GM21360 (cell line): ENCODE results near the gene ANKRD9.

Source experiments
- ATAC-seq: cut with Tn5 transposase; IDR thresholded peaks from one replicate; pipeline ENCODE4 v1.9.1; 2021; ENCODE audit warnings: mild to moderate bottlenecking, moderate library complexity; ENCODE audit not compliant: unreplicated experiment

Gene ANKRD9

DNA sequence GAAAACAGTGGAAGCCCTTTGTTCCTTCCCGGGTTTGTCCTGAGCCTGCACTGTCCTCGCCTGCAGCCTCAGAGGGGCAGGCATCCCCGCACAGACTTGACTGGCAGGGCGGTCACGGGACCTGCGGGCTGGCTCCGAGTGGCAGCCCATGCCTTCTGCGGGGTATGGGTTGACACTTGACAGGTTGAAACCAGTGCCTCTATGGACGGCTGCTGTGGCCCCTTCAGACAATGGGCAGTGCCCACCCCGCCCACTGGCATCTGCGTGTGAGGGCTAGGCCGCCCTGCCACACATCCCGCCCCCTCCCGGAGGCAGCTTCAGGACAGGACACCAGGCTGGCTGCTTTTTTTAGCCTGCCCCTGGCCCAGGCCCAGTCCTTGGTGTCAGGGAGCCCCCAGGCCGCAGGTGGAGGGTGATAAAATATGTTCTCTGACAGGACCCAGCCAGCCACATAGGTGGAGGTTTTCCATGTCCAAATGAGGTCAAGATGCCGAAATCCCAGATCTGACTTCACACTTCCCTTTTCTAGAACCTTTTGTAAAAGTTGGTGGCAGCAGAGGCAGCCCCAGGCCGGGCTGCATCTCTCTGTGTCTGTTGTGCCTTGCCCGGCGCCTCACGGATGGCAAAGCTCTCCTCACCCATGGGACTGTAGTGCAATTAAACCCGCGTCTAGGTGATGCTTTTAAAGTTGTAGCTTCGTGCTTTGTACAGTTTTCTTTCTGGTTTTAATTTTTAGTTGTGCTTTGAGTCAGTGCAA, 10.0 kb downstream of the ANKRD9 start:
- no peak for ATAC-seq

DNA sequence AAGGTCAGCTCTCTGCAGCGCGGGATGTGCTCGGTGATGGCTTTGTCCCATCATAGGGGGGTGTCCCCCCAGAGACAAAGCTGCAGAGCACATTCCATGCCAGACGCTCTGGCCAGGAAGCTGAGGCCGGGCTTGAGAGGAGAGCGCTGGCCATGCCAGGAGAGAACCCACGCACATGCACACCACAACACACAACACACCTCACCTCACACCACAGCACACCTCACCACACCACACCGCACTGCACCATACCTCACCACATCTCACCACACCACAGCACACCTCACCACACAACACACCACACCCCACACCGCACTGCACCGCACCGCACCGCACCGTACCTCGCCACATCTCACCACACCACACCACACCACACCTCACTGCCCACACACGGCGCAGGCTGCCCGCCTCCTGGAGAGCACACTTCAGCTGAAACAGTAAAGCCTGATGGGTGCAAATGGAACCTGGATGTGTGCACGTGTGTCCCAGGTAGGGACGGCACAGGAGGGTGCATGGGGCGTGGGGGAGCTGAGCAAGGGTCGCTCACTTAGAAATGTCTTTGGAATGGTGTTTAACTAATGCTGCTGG, 10.8 kb downstream of the ANKRD9 start:
- no peak for ATAC-seq

DNA sequence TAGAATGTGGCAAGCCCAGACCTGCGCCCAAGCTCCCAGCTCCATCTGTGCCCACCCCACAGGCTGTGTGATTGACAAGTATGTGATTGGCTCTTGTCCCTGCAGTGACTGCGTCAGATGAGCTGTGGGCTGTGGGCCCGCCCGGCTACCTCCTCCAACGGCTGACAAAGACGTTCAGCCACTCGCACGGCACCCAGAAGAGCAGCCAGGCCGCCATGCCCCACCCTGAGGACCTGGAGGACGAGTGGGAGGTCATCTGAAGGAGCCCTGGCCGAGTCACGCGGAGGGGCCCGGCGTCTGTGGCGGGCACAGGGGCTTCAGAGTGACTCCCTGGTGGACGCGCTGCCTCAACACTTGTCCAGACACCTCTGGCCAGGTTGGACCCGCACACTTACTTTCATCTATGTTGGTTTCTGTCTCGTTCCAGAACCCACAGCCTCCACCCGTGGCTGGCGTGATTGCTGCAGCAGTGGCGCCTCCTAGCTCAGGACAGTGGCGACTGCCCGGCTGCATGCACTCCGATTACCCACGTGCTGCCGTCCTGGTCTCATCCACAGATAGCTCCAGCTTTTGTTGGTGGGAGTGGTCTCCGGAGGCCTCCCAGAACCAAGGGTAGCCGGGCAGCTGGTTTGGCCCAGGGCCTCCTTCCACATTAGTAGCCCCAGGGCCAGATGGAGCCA, 11.4 kb downstream of the ANKRD9 start:
- ATAC-seq = no peak

DNA sequence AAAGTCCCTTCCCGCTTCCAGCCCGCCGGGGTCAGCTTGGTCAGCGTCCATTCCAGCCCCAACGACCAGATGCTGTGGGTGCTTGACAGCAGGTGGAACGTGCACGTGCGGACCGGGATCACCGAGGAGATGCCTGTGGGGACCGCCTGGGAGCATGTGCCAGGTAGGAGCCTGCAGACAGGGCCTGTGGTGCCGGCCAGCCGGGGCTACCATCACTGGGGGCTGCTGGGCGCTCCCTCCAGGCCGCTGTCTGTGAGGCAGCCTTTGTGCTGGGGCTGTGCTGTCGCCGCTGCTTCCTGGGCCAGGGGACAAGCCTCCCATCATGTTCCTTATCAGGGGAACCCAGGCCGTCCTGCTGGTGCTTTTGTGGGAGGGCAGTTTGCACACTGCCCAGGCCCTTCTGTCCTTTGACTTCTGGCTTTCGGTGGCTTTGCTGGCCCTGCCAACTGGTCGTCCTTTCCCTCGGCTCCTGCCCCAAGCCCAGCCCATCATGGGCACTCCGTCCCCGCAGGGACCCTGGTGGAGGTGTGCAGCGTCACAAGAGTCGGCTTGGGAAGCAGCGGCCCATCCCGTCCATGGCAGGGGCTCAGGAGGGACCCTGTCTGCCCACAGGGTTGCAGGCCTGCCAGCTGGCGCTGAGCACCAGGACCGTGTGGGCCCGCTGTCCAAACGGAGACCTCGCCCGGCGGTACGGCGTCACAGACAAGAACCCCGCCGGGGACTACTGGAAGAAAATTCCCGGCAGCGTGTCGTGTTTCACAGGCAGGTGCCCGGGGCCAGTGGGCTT, 12.4 kb downstream of the ANKRD9 start:
- no peak for ATAC-seq

GRCh38 chr14:102496331-102496691, 13.3 kb downstream of the ANKRD9 start:
- no peak for ATAC-seq

DNA sequence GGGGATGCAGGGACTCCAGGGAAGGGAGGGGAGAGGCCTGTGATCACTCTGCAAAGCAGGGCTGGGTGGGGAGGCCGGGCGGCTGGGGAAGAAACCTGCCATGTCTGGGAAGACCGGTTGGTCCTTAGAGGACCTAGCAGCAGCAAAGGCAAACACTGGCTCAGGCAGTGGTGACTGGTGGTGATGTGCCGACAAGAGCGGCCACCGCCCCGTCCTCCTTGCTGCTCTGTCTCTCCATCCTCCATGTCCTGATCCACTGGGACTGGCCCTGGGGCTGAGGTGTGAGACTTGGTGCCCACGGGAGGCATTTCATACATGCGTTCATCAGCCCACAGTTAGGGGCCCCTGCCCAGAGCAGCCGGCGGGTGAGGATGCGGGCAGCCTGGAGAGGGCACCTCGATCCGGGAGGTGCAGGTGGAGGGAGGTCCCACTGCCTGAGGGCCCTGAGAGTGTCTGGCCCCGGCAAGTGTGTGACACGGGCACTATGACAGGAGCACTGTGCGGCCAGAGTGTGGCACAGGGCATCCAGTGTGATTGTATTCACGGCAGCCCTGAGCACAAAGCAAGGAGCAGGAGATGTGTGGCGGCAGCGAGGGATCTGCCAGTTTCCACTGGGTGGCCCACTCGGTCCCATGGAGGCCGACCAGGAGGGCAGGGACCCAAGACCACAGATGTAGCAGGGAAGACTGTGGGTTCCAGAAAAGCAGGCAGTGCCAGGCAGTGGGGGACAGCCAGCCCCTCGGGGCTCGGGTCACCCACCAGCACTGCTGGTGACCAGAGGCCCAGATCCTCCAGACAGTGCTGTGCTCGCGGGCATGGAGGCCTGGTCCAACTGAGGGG, 13.9 kb downstream of the ANKRD9 start:
- ATAC-seq = no peak

DNA sequence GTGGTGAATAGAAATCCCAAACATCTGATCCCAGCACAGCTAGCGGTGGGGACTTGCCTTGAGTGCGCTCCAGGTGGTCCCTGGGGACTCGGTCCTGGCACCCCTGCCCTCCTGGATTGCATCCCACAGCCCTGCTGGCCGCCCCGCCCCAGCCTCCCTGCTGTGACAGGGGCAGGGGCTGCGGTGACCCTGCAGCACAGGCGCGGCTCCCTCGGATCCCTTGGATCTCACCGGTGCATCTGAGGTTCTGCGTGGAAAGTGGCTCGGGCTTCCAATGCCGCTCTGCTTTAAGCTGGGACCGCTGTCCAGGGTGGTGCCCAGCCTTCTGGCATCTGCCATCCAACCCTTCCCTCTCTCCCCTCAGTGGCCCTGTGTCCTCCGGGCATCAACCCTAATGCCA, 16.0 kb downstream of the ANKRD9 start:
- ATAC-seq = no peak

- no peak for ATAC-seq
Measured at GRCh38 chr14:102493096-102493495, 16.5 kb downstream of the ANKRD9 start.

DNA sequence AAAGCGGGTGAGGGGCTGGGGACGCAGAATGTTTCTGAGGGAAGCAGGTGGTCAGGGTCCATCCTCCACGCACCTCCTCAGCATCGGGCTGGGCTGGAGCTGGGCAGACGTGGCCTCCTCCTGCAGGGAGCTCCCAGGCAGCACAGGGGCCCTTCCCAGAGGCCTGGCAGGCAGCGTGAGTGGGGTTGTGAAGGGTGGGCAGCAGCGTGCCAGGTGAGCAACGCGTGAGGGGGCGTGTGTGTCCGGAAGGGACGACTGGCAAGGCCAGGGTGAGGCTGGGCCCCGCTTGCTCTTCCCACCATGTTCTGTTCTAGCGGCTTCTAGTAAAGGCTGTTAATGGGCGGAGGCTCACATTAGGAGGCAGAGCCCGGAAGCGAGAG, 17.1 kb downstream of the ANKRD9 start:
- ATAC-seq = no peak

- ATAC-seq = no peak
Measured at GRCh38 chr14:102491786-102492530, 17.6 kb downstream of the ANKRD9 start.

DNA sequence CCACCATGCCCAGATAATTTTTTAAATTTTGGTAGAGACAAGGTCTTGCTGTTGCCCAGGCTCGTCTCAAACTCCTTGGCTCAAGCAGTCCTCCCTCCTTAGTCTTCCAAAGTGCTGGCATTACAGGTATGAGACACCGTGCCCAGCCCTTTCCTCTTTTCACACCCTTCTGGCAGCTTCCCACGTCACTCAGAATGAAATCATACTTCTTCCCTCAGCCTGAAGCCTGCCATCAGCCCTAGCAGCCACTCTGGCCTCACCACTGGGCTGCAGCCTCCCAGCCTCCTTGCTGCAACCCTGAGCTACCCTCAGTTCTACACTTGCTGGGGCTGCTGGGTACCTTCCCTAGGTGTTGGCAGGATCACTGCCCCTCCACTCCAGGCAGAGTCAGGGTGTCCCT, 18.2 kb downstream of the ANKRD9 start:
- ATAC-seq = no peak

DNA sequence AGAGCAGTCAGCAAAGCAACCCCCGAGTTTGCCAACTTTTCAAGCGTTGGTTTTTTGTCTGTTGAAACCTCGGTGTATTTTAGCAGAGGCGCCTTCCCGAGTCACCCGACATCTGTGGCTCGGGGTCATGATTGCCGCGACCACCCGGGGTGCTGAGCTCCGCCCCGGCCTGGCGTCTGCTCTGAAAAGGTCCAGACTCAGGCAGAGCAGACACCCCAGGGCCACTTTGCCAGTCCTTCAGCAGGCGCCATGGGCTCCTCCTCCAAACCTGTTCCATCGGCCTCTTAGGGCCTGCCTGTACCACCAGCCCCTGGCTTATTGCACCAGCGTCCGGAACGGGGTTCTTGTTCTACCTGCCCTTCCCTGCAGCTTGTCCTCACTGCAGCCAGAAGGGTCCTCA, 19.1 kb downstream of the ANKRD9 start:
- ATAC-seq = no peak

GRCh38 chr14:102487204-102487577, 22.4 kb downstream of the ANKRD9 start:
- no peak for ATAC-seq

DNA sequence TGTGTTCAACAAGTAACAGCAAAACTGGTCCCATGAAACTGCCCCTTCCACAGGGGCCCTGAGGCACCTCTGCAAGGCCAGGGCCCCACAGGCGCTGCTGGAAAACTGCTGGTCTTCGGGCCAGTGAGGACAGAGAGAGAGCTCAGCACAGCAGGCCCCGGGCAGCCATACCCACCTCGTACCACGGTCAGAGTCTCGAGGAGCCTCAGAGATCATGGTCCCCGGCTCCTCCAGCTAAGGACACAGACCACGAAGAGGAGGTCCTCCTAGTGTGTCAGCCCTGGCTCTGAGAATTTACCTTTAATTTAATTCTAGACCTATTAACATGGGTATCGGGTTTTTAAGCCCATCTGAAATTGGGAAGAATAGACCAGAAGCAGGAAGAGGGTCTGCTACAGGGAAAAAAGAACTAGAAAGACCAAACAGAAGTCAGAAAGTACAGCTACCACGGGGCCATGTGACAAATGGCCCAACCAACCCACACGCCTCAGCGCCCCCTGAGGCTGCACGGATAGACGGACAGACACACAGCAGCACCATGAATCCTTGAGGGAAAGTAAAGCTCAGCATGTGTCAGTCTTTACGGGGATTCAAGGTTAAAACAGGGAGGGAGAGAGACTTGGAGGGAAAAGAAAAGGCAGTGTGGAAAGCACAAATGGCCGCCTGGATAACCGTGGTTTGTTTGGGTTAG, 22.9 kb downstream of the ANKRD9 start:
- ATAC-seq = no peak

DNA sequence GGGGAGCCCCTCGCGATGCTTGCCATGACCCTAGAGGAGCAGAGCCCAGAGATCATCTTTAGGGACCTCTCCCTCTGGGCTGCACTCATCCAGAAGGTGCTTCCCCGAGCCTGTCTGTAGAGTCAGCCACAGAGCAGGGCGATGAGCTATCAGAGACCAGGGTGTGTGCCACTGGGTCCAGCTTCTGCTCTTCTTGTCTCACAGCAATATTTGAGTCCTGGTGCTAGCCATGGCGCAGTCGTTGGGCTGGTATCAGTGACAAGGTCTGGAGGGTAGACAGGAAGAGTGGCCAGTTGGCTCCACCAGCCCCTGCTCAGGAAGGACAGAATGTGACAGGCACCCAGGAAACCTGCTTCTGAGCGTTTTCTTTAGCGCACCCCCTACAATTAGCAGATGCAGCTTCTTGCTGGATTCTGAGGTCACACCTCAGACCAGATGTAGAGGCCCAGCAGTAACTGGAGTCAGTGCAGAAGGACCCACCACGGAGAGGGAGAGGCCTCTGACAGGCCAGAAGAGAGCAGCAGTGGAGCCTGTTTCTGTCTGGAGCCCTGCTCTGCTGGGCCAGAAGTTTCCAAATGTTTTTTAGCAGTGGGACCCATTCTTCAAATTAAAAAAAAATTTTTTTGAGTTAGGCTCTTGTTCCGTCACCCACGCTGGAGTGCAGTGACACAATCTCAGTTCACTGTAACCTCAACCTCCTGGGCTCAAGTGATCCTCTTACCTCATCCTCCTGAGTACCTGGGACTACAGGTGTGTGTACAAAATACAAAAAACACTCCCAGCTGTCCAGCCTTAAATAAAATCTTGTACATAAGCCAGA, 23.7 kb downstream of the ANKRD9 start:
- ATAC-seq = no peak

- no peak for ATAC-seq
Measured at GRCh38 chr14:102484316-102484715, 25.3 kb downstream of the ANKRD9 start.

- ATAC-seq = no peak
Measured at GRCh38 chr14:102481791-102482238, 27.8 kb downstream of the ANKRD9 start.

DNA sequence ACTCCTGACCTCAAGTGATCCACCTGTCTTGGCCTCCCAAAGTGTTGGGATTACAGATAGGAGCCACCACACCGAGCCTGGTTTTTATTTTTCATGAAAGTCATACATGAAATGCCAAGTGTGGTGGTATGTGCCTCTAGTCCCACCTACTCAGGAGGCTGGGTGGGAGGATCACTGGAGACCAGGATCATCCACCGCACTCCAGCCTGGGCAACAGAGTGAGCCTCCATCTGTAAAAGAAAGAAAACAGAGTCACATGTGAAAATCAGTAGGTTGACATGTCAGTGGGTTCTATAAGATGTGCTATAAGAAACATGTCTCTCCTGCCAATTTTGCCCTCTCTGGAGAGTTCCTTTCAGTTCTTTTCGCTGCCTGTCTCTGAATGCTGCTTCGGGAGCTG, 28.2 kb downstream of the ANKRD9 start:
- no peak for ATAC-seq

DNA sequence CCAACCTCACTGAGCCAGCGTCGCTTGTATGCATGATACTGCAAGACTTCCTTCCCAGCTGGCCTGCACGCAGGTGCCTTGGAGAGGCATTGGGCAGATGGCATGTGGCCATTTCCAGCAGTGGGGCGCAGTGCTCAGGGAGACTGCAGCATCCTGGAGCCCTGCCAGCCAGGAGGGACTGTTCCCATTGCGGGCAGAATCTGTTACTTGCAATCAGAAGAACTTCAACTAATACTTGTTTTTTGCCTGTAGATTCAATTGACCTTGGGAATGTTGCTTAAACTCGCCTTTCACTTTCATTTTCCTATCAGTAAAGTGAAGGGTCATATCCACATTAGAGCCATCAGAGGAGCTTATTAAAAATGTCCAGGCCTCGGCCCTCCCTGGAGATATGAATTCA, 29.8 kb downstream of the ANKRD9 start:
- ATAC-seq = no peak
